GM19023 (cell line): ENCODE data around the gene NPM1.

Experiments used
- ATAC-seq: cut with Tn5 transposase; IDR thresholded peaks from one replicate; pipeline ENCODE4 v1.9.1; 2021; ENCODE audit warnings: mild to moderate bottlenecking, moderate library complexity; ENCODE audit not compliant: unreplicated experiment

The NPM1 gene

DNA sequence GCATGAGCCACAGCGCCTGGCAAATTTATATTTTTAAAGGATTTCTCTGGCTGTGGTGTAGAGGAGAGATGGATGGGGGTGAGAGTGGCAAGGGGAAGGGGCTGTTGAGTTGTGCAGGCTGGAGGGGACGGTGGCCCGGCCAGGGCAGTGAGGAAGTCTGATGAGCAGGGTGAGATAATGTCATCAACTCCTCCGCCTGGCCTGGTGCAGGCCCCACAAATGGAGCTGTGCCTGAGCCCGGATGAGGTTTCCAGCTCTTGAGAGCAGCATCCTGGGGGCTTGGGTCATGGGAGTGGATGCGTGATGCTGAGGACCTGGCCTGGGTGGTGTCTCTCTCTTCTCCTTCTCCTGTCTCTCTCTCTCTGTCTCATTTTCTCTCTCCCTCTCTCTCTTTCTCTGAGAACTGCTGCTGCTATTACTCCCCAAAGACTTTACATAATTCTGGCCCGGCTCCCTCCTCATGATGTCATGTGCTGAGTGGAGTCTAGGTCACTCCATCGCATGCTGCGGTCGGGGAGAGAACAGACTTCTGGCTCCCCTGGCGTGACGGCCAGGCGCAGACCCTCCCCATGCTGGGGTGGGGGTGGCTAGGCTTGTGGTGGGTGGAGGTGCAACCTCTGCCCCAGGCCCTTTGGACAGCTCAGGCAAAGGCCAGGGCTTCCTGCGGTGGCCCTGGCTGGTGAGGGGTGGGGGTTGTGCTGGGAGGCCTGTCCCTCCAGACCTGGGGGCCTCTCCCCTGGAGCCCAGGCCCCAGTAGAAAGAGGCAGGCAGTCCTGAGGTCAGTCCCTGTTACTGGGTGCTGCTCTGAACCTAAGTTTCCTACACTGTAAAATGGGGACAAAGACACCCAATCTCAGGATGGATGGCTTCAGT, 58.2 kb downstream of the NPM1 start:
- ATAC-seq, result no peak

DNA sequence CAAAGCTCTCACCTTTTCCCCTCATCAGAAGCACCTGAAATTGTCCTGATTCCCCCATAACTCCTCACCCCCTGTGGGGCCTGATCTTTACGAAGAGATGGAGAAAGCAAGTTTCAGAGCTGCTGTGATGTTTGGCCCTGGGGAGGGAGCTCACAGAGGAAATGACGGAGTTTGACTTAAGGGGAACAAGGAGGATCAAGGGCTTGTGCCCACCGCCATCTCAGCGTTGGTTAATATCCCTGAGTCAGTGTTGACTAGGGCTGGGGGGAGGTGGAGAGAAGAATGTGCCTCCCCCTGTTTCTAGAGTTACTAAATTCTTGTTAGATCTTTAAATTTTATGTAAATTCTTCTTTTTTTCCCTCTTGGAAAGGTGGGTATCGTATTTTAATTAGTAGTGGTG, 59.6 kb downstream of the NPM1 start:
- ATAC-seq, result no peak

DNA sequence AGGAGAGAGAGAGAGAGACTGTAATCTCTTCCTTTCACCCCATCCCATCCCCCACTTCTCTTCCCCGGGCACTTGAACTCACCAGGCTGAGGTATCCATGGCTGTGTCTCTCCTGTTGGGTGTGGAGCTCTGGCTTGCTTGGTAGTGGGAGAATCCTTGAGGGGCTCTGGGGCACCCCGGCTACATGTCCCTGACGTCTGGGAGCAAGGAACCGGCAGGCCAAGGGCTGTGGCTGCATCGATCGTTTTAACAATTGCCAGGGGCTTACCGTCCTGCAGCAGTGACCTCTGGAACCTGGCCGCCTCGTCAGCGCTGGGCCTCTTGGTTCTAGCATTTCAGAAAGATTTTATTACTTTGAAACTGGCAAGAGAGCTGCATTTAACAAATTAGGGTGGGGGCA, 61.8 kb downstream of the NPM1 start:
- no peak for ATAC-seq

DNA sequence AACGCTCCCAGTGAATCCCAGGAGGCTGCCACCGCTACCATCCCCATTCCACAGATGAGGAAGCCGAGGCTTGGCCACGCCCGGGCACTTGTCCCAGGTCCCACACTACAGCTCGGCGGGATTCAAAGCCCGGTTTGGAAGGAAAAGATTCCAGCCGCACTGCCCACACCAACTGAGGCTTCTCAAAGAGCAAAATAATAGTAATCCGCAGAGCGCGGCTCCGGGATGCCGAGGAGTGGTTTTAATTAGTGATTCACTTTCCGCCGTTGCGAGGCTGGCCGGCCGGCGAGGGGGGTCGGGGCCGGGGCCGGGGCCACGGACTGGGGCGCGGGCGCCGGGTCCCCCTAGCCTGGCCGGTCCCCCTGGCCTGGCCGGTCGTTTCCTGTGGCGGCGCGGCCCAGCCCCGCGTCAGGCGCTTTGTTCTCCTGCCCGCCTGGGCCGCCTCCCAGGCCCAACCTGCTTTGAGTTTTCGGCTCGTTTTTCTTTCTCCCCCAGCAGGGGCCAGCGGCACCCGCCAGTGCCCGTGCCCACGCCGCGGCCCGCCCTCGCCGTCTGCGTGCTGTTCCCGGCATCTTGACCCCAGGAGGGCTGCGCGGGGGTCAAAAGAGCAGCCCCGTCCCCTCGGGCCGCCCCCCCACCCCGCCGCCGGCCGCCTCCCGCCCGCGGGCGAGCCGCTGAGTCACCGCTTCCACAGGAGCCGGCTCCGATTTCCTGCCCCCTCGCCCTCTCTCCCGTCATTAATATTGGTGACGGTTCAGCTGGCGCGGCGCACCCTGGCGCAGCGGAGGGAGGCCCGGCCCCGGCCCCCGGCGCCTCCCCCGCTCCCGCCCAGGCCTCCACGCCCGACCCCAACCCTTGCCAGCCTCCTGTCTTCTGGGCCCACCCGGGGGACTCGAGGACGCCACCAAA, 63.0 kb downstream of the NPM1 start:
- ATAC-seq, result no peak

DNA sequence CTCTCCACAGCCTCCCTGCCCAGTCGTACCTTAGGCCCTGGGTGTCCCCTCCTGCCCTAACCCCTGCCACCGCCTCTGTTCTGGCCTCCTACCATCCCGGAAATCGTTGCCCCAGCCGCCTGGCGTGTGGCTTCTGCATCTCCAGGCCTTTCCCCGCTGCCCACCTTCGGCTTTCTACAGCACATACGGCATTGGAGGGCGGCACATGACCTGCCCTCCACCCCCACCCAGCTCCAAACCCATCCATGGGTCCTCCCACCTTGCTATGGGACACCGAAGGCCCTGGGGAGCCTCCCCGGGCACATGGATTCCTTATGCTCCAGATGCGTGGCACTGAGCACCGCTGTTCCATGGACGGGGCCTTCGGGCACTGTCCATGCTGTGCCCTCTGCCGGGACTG, 63.8 kb downstream of the NPM1 start:
- ATAC-seq, result no peak

DNA sequence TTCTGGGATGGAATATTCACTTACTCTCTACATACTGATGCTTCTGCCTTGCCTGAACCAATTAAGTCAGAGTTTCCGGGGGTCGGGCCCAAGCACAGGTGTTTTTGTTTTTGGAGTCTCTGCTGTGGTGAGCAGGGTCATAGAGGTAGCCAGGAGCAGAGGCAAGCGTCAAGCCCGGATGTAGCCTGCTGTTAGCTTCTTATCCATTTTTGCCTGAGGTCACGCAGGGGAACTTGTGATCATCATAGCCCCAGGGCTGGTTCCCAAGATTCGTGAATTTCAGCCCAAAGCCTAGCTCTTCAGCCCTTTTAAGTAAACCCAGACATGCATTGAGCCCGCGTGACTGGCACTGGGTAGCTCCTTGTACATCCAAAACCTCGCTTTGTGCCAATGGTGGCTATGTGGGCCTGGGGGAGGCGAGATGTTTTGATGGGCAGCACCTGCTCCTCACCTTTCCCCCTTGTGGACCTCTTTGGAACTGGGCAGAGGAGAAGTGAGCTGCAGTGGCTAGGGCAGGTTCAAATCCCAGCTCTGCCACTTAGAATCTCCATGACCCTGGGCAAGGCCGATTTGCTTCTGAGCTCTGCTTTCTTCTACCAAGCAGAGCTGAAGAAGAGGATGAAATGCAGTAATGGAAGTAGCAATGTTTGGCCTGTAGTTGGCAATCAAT, 65.5 kb downstream of the NPM1 start:
- ATAC-seq, result no peak

DNA sequence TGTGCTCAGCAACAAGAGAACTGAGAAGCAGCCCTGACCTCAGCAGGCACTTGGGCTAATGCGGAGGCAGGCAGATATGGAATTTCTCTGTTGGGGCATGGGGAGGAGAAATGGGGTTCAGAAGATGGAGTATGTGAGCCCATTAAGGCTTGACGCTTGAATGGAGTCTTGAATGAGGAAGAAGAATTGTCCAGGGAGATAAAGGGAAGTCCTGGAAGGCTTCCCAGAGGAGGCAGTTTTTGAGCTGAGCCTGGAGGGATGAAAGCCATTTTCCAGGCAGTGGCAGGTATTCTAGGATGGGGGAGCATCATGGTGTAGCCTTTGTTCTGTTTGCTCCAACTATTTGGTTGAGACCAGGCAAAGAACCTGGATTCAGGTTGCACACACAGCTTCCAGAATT, 66.3 kb downstream of the NPM1 start:
- ATAC-seq, result no peak

DNA sequence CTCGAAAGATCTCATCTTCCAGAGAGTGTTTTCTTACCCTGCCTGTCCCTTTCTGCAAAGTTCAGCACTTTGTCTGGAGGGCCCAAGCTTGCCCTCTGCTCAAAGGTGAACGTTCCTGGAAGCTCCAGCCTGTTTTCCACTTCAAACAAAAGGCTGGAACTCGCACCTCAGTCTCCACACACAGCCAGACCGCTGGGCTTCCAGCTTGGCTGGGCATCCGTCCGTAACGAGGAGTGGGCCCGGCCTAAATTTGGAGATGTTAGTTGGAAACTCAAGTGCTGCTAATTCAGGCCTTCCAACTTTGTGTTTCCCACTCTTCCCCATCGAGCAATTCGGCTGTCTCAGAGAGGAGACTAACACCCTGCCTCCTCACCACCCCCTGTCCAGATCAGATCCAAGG, 66.9 kb downstream of the NPM1 start:
- no peak for ATAC-seq

DNA sequence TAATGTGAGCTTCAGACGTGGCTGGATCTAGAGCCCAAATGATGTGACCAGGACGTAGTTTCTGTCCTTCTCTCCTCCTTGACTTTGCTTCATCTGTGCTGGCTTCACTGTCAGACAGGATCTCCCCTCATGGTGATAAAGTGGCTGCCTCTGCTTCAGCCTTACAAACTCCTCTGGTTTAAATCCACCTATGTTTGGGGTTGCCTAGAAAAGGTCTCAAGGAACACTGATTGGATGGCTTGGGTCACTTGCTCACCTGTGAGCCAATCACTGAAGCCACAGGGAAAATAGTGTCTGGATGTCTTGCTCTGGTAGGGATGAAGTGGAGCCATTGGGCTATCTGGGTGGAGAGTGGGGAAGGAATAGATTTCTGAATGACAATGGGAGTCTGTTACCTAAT, 67.9 kb downstream of the NPM1 start:
- ATAC-seq, result no peak

DNA sequence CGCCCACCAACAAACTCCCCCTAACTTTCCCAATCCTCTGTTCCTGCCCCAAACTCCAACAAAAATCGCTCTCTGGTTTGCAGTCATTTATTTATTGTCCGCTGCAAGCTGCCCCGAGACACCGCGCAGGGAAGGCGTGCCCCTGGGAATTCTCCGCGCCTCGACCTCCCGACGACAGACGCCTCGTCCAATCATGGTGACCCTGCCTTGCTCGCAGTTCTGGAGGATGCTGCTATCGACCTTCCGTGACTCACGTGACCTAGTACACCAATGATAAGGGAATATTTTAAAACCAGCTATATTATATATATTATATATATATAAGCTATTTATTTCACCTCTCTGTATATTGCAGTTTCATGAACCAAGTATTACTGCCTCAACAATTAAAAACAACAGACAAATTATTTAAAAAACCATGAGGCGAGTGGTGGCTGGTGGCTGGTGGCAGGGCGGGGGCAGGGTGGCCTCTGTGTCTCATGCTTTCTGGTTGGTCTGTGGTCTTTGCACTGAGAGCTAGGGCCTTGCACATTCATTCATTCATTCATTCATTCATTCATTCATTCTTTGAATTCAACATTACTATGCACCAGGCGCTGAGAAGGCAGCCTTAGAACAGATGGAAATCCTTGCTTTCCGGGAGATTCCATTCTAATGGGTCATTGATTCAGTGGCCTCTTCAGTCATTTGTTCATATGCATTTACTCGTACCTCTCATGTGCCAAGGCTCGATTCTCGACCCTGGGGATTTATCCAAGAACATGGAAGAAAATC, 69.7 kb downstream of the NPM1 start:
- no peak for ATAC-seq

DNA sequence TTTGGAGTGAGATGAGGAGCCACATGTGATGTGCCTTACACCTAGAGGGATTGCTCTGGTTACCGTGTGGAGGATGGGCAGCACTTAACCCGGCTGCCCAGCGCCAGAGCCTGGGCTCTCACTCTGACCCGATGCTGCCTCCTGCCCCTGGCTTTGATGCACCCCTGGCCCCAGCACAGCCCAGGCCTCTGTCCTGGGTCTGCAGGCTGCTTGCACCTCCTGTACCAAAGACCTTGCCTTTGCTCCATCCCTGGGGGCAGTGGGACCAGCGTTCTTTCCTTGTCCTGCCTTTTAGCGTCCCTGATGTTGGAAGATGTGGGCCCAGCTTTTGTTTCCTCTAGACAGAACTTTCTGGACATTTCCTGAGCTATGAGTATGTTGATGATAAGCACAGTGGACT, 72.2 kb downstream of the NPM1 start:
- no peak for ATAC-seq
